ENCODE data around the gene ANKMY1. TPM values are rescaled to one million over a fixed set of nuclear protein-coding genes. Genes with fewer than 3 reads are reported as not detected.

The ANKMY1 gene
- total and polyA plus RNA-seq, 2 of the 8 experiments (the other 6 are each of a cell fraction or from before 2014, with no cell fraction given), result 4.5 to 4.8 TPM

- Histone ChIP-seq H2BK120ac (replicated peaks; ENCODE audit: low read depth, low read length) (no peak overlapping the region), H3K4me1 (replicated peaks in 1 of 4; ENCODE audit: control insufficient read depth in 3 of 4, insufficient read depth in 4 of 4, low read length in 3 of 4) (peaks cover 0 to 5% (median 4%) of the 10 kb centered on the region in 4 experiments; a peak in 6 of 7 replicates), H3K4ac (replicated peaks; ENCODE audit: insufficient read length, low read depth, low read length) (no peak overlapping the region), H4K5ac (ENCODE audit: insufficient read length, low read depth, low read length) (no peak overlapping the region), H3K79me2 (ENCODE audit: control insufficient read depth in 1 of 2, insufficient read depth in 2 of 2, low read length in 2 of 2) (no peaks in the 10 kb centered on the region), H3K4me3 (ENCODE audit: extremely low read depth in 1 of 4, insufficient read depth in 2 of 4, low read depth in 3 of 4, low read length in 4 of 4) (no peak overlapping the region), H3K23ac (ENCODE audit: insufficient read length) (no peak overlapping the region), H4K91ac (replicated peaks; ENCODE audit: insufficient read length, low read length) (no peak overlapping the region), H4K8ac (ENCODE audit: extremely low read depth, insufficient read depth, low read length) (no peak overlapping the region; the same call in 1 of the 2 replicates), H3K18ac (ENCODE audit: extremely low read depth, low read length) (no peak overlapping the region), H3K27me3 (replicated peaks in 1 of 4; ENCODE audit: control insufficient read depth in 3 of 4, extremely low read depth in 1 of 4, insufficient read depth in 3 of 4, low read length in 3 of 4) (peaks cover 9 to 17% (median 15%) of the 10 kb centered on the region in 4 experiments; a peak in 6 of 7 replicates), H3K14ac (ENCODE audit: insufficient read length) (no peak overlapping the region), H2BK12ac (ENCODE audit: low read depth, low read length) (no peak overlapping the region), H3K9me3 (ENCODE audit: insufficient read depth in 2 of 2, low read depth in 1 of 2, low read length in 1 of 2) (no peaks in the 10 kb centered on the region), H2BK15ac (ENCODE audit: low read length) (no peak overlapping the region), H3K56ac (replicated peaks; ENCODE audit: insufficient read length, low read depth, low read length) (no peak overlapping the region), H2BK5ac (ENCODE audit: low read depth, low read length) (no peak overlapping the region), H3K23me2 (ENCODE audit: low read depth, low read length) (peaks cover 2% of the 10 kb centered on the region; the same call in 1 of the 2 replicates), H4K20me1 (replicated peaks in 1 of 2; ENCODE audit: control insufficient read depth in 1 of 2, insufficient read depth in 2 of 2, low read length in 2 of 2) (peaks cover 5 to 16% of the 10 kb centered on the region in 2 experiments), H3K36me3 (ENCODE audit: control insufficient read depth in 2 of 4, insufficient read depth in 4 of 4, low read length in 3 of 4) (no peaks in the 10 kb centered on the region), H2AK5ac (ENCODE audit: low read depth, low read length) (no peak overlapping the region), H3K9ac (replicated peaks in 1 of 4; ENCODE audit: extremely low read depth in 1 of 4, low read depth in 3 of 4, low read length in 3 of 4) (no peak overlapping the region), H3K4me2 (ENCODE audit: insufficient read depth in 1 of 2, low read depth in 2 of 2, low read length in 2 of 2) (no peak overlapping the region), H2AFZ (ENCODE audit: low read length) (no peak overlapping the region), H3K79me1 (ENCODE audit: low read depth, low read length) (no peaks in the 10 kb centered on the region), H2BK20ac (ENCODE audit: low read length) (no peak overlapping the region), H3K27ac (ENCODE audit: low read depth, low read length) (no peak overlapping the region)
- POLR2A ChIA-PET (ENCODE audit: partially characterized antibody), result interaction anchor here (1.0 to 1.5 kb wide), 3 partner anchors 10 to 13 kb away, joined by 3 to 4 read pairs (median 3); partner anchors contain the start of gene CAPN10
- CTCF ChIA-PET (ENCODE audit: partially characterized antibody), result interaction anchor here (0.7 to 1.4 kb wide), 3 partner anchors 9 to 46 kb away, joined by 3 read pairs; partner anchors contain the start of gene CAPN10
- DNase-seq (ENCODE audit: low read depth in 1 of 2, low spot score in 2 of 2) (no peak), FAIRE-seq (no peak)
- WGBS, 2 experiments (ENCODE audit: extremely low coverage in 1 of 2, insufficient coverage in 1 of 2, insufficient read length in 1 of 2, insufficient replicate concordance in 2 of 2, low coverage in 1 of 2, low lambda C conversion rate in 2 of 2, missing lambda C conversion rate in 1 of 2), result 87% methylated on average over 24 of the region's 37 CpGs; no CpG with 5 or more reads in 1 of the 2 experiments
- TF ChIP-seq YY1 (IDR thresholded peaks at IDR 0.05; ENCODE audit: low read depth, low read length), result no peak
- no peak for TF ChIP-seq E2F6 (IDR thresholded peaks at IDR 0.05)
- no peak for TF ChIP-seq GTF2F1 (IDR thresholded peaks at IDR 0.05; ENCODE audit: borderline replicate concordance, low read depth, low read length)
- TF ChIP-seq NRF1 (IDR thresholded peaks at IDR 0.05; ENCODE audit: low read depth, low read length), result no peak
- no peak for TF ChIP-seq POU5F1 (IDR thresholded peaks at IDR 0.05; ENCODE audit: low read depth, low read length)
- no peak for TF ChIP-seq SUZ12 (IDR thresholded peaks at IDR 0.05; ENCODE audit: low read length)
- TF ChIP-seq SRF (IDR thresholded peaks at IDR 0.05; ENCODE audit: low read depth, low read length), result no peak
- TF ChIP-seq SAP30 (IDR thresholded peaks at IDR 0.05; ENCODE audit: insufficient read depth, insufficient replicate concordance, low read length), result no peak
- no peak for TF ChIP-seq CBX8 (IDR thresholded peaks at IDR 0.05; ENCODE audit: borderline replicate concordance, low read depth, low read length)
- TF ChIP-seq EP300 (IDR thresholded peaks at IDR 0.05; ENCODE audit: borderline replicate concordance in 1 of 2, low read depth in 2 of 2, low read length in 2 of 2), result no peak
- no peak for TF ChIP-seq RFX5 (IDR thresholded peaks at IDR 0.05; ENCODE audit: borderline replicate concordance, low read depth, low read length)
Observed at GRCh38 chr2:240573516-240574385, 16.0 kb upstream of the ANKMY1 start.
